ENCODE data around the gene FLNB. TPM values are rescaled to one million over a fixed set of nuclear protein-coding genes. Genes with fewer than 3 reads are reported as not detected.

Gene FLNB
- total and polyA plus RNA-seq, 2 of the 13 experiments (the other 11 are each of a cell fraction or from before 2014, with no cell fraction given): 106 to 130 TPM

- TF ChIP-seq ZNF280B (CRISPR knock-in tag; IDR thresholded peaks at IDR 0.05; ENCODE audit: borderline replicate concordance) (no peak), ZNF460 (CRISPR knock-in tag; IDR thresholded peaks at IDR 0.05; ENCODE audit: borderline replicate concordance) (peak; percentile 23; the same call in 1 of the 2 replicates), ZNF841 (CRISPR knock-in tag; IDR thresholded peaks at IDR 0.05; ENCODE audit: borderline replicate concordance) (no peak), ZKSCAN5 (CRISPR knock-in tag; IDR thresholded peaks at IDR 0.05) (0 out of 2 replicates have a peak, but pooled peaks have one; percentile 38), TEAD3 (CRISPR knock-in tag; optimal IDR thresholded peaks at IDR 0.05; ENCODE audit: borderline replicate concordance) (peak; percentile 99), ZNF562 (CRISPR knock-in tag; IDR thresholded peaks at IDR 0.05; ENCODE audit: borderline replicate concordance) (no peak), STAT6 (CRISPR knock-in tag; IDR thresholded peaks at IDR 0.05; ENCODE audit: borderline replicate concordance) (peak; percentile 98), ZNF772 (CRISPR knock-in tag; IDR thresholded peaks at IDR 0.05) (peak; percentile 85), PBX2 (CRISPR knock-in tag; IDR thresholded peaks at IDR 0.05) (peak; percentile 38; the same call in 1 of the 2 replicates)
- TF ChIP-seq, protein P1, sequence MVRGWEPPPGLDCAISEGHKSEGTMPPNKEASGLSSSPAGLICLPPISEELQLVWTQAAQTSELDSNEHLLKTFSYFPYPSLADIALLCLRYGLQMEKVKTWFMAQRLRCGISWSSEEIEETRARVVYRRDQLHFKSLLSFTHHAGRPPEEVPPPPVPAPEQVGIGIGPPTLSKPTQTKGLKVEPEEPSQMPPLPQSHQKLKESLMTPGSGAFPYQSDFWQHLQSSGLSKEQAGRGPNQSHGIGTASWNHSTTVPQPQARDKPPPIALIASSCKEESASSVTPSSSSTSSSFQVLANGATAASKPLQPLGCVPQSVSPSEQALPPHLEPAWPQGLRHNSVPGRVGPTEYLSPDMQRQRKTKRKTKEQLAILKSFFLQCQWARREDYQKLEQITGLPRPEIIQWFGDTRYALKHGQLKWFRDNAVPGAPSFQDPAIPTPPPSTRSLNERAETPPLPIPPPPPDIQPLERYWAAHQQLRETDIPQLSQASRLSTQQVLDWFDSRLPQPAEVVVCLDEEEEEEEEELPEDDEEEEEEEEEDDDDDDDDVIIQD (CRISPR knock-in tag; IDR thresholded peaks at IDR 0.05; ENCODE audit: low read depth): peak; percentile 82
- TF ChIP-seq, protein P2, sequence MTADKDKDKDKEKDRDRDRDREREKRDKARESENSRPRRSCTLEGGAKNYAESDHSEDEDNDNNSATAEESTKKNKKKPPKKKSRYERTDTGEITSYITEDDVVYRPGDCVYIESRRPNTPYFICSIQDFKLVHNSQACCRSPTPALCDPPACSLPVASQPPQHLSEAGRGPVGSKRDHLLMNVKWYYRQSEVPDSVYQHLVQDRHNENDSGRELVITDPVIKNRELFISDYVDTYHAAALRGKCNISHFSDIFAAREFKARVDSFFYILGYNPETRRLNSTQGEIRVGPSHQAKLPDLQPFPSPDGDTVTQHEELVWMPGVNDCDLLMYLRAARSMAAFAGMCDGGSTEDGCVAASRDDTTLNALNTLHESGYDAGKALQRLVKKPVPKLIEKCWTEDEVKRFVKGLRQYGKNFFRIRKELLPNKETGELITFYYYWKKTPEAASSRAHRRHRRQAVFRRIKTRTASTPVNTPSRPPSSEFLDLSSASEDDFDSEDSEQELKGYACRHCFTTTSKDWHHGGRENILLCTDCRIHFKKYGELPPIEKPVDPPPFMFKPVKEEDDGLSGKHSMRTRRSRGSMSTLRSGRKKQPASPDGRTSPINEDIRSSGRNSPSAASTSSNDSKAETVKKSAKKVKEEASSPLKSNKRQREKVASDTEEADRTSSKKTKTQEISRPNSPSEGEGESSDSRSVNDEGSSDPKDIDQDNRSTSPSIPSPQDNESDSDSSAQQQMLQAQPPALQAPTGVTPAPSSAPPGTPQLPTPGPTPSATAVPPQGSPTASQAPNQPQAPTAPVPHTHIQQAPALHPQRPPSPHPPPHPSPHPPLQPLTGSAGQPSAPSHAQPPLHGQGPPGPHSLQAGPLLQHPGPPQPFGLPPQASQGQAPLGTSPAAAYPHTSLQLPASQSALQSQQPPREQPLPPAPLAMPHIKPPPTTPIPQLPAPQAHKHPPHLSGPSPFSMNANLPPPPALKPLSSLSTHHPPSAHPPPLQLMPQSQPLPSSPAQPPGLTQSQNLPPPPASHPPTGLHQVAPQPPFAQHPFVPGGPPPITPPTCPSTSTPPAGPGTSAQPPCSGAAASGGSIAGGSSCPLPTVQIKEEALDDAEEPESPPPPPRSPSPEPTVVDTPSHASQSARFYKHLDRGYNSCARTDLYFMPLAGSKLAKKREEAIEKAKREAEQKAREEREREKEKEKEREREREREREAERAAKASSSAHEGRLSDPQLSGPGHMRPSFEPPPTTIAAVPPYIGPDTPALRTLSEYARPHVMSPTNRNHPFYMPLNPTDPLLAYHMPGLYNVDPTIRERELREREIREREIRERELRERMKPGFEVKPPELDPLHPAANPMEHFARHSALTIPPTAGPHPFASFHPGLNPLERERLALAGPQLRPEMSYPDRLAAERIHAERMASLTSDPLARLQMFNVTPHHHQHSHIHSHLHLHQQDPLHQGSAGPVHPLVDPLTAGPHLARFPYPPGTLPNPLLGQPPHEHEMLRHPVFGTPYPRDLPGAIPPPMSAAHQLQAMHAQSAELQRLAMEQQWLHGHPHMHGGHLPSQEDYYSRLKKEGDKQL (CRISPR knock-in tag; IDR thresholded peaks at IDR 0.05; ENCODE audit: low read depth): peak; percentile 89
These were observed 51.4 kb downstream of the FLNB start (continued) for GRCh38 chr3:58059349-58060321.
